ENCODE measurements around the gene MBTPS2. TPM values are rescaled to one million over a fixed set of nuclear protein-coding genes. Genes with fewer than 3 reads are reported as not detected.
A peak's percentile ranks its signal among the peaks of the same experiment; 100 is the strongest.
"Not testable (repeated sequence)": the region's sequence is repeated elsewhere in the genome, so short reads cannot be mapped to it uniquely, and the experiment has no call there.

Gene MBTPS2
- total RNA-seq = 2.7 TPM

DNA sequence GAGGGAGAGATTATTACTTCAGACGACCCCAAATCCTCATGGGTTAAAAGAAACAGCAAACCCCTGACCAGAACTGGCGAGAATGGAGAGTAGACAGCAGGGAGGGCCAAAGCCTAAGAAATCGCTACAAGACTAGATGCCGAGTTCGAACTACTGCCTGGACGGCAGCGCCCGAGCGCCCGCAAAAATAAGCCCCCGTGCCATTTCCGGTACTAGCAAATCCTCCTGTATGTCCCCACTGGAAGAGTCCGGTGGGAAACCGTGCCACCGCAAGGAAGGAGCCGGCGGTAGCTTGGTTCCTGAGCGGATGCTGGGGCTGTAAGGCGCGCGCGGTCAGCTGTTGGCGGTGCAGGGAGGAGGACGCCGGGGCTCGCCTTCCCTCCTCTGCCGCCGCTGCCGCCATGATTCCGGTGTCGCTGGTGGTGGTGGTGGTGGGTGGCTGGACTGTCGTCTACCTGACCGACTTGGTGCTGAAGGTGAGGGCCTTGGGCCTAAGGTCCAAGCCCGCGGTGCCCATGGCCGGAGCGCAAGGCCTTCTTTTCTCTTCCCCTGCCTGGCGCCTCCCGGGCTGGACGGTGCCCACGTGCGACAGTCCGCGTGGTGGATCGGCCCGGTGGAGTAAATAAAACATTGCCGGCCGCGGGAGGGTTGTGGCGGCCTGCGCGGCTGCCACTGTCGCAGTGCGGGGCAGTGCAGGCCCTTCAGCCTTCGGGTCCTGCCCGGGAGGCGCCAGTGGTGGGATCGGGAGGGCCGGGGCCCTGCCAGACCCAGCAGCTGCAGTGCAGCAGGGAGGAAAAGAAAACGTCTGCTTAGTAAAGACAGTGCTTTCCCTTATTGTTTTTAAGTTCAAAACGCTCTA, at the start of gene MBTPS2:
Gene MBTPS2 (plus strand): TSS at position 284 of the 859 bp plus-strand sequence. CDS start 118 bp downstream, at position 402.
- peak; percentile 55 to 90 (median 85) for DNase-seq (ENCODE audit: low read depth in 2 of 3, low spot score in 2 of 3)

DNA sequence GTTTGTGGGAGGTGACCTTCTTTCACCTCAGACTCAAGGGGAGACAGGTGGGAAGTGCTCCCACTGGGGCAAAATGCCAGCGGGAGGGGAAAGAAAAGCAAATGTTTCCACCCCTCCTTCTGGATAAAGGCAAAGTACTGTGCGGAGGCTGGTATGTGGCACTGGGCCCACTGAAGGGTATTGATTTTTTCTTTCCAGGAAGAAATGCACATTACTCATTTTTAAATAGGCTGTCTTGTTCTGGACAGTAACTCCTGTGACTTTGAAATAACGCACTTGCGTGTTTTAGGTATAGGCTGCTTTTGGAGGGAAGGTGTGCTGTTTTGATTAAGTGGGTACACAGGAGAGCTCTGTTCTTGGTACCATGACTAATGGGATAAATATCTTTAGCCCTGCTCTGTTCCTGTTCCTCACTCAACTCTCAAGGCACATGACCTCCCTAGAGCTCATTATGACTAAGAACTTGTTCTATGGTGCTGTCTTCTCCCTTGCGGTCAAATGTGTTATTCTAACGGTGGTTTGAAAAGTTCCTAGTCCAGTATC, 40.7 kb upstream of the MBTPS2 start:
- no peak for DNase-seq (ENCODE audit: low read depth in 2 of 3, low spot score in 2 of 3)

DNA sequence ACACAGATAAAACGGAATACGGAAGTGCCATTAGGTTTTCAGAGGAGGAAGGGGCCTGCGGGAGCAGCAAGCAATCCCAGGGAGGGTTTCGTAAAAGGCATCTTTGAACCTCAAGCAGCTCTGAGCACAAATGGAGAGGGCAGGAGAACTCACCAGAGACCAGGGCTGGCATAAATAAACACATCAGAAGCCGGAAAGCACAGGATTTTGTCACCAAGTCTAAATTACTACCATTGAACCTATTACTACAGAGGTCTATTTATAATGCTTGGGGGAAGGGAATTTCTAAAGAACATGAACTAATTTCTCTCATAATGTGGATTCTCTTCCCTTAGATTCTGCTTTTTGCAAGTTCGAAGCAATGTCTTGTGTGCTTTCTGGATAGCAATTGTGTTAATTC, 39.6 kb upstream of the MBTPS2 start:
- DNase-seq (ENCODE audit: low read depth in 2 of 3, low spot score in 2 of 3) = no peak

DNA sequence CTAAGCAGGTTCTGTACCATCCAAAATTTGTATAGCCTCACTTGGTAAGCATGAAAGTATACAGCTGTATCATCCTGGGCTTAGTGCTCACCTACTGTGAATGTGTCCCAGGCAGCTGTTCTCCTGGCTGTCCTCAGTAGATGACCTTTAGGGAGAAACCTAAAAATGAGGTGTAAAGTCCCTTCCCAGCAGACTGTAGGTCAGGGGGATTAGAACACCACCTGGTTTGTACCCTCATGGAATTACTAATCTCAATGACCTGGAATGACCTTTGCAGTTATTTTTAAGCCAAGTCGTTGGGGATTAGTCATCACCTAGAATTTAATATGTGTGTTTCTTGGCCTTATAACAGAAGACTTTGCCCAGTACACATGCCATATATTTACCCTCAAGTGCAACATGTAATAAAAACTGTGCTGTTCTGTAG, 39.1 kb upstream of the MBTPS2 start:
- no peak for DNase-seq (ENCODE audit: low read depth in 2 of 3, low spot score in 2 of 3)

DNA sequence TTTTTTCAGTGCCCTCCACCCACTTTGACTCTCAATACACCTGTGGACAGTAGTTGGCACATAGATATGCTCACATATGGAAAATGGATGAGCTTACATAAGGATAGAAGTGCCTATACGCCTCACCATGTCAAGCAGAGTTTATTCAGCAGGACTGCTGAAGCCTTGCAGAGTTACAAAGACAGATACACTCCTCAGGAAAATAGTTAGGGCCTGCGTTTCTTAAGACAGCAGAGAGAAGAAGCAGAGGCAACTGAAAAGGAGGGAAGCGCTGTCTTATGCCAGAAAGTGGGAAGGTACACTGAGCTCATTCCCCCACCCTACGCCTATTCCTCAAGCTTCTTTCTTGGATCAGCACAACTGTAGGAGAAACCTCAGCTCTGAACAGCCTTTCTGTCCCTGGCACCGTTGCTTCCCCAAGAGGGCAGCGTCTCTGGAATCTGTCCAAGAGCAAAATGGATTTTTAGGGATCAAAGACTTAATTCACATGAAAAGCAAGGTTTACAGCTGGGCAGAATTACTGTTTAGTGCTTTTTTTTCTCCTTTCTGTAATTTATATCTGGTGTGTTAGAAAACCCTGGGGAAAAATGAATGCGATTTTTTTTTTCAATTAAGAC, 37.3 kb upstream of the MBTPS2 start:
- DNase-seq (ENCODE audit: low read depth in 2 of 3, low spot score in 2 of 3) = no peak

DNA sequence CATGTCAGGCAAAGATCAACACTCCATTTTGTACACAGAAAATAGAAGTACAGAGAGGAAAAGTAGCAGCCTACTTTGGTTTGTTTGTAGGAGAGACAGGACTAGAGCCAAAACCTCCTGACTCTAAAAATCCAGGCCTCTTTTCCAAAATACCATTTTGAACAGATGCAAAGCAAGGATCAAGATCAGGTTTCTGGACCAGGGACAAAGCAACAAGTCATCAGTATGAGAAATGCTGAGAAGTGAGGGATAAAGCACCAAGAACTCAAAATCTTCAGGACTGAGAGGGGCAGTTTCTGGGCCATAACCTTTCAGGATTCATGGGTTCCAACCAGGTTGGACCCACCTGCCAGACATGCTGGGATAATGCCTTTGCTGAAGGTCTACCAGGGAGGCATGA, 36.6 kb upstream of the MBTPS2 start:
- no peak for DNase-seq (ENCODE audit: low read depth in 2 of 3, low spot score in 2 of 3)

DNA sequence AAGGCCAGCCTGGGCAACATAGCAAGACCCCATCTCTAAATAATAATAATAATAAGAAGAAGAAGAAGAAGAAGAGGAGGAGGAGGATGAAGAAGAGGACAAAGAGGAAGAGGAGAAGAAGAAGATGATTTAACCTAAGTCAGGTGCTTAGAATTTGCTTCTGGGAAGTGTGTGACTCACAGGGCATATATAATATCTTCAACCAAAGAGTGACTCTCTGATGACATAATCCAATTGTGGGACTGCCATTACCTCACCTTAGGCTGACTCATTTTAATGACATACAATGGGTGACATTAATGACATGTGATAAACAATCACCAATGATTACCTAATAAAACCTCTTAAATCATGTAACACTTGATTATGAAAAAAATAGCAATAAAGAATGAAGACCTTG, 32.7 kb upstream of the MBTPS2 start:
- DNase-seq (ENCODE audit: low read depth in 2 of 3, low spot score in 2 of 3) = no peak

DNA sequence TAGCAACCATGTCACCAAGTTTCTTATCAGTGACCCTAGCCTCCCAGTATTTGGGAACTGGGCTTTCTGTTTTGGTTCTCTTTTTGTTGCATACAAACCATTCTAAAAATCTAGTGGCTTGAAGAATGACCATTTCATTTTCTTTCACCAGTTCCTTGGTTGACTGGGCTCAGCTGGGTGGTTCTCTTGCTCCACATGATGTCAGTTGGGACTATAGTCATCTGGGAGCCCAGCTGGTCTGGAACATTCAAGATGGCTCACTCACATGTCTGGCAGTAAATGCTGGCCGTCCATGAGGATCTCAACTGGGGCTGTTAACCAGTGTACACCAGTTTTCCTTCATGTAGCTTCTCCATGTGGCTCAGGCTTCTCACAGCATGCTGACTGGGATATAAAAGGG, 27.6 kb upstream of the MBTPS2 start:
- no peak for DNase-seq (ENCODE audit: low read depth in 2 of 3, low spot score in 2 of 3)

DNA sequence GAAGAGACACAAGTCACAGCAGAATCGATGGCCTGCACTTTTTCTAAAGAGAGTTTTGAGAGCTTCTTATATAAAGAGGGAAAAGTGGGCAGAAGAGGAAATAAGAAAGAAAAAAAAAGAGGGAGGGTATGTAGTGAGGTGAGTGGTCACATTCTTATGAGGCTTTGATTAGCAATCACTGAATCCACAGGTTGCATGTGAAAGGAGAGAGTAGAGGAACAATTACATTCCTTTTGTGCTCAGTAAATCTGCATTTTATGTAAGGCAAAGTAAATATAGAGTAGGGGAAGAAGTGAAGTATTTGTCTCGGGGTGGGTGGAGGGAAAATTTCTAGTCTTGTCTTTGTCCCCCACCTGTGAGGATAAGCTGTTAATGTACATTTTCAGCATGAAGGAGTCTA, 26.8 kb upstream of the MBTPS2 start:
- no peak for DNase-seq (ENCODE audit: low read depth in 2 of 3, low spot score in 2 of 3)

DNA sequence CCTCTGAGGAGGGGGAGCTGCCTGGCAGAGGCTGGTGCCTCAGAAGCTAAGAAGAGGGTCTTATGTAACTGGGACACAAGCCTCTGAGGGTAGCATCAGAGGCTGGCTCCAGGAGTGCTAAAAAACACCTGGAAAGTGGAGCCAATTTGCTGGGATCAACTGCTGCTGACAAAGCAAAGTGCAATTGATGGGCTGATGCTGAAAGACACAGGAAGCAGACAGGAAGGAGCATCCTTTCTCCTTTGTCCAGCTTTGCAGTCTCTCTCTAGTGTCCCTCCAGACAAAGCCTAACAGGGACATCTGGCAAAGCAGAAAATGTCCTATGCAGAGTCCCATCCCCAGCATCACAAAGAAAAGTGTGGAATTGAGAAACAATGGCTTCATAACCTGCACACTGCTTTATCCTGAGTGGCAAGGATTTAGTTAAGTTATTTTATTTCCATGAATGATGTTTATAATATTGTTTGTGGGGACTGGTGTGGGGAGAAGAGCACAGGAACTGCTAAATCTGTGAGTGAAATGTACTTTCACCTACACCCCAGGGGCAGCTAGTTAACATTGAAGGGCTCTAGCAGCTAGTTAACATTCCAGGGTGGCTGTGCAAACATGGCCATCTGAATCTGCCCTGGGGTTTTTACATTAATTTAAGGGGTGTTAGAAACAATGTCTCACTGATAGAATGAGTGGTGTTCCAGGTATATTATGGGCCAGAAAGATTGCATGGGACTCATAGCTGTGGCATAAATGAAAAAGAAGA, 25.6 kb upstream of the MBTPS2 start:
- no peak for DNase-seq (ENCODE audit: low read depth in 2 of 3, low spot score in 2 of 3)

DNA sequence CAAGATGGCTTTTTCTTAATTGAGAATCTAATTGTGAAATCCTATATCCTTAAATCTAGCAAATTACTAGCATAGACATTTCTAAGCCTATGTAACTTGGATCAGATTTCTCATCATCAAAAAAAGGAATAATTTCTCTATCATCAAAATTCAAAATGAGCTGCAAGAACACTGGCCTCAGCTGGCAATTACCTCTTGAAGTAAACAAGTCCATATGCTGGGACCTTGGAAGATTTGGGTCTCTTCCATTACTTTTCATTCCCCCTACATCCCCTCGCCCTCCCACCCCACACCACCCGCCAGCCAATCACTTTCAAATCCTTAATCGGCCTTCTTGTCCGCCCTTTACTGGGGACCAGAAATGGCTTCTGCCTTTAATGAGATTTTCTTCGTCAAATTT, 23.3 kb upstream of the MBTPS2 start:
- no peak for DNase-seq (ENCODE audit: low read depth in 2 of 3, low spot score in 2 of 3)

DNA sequence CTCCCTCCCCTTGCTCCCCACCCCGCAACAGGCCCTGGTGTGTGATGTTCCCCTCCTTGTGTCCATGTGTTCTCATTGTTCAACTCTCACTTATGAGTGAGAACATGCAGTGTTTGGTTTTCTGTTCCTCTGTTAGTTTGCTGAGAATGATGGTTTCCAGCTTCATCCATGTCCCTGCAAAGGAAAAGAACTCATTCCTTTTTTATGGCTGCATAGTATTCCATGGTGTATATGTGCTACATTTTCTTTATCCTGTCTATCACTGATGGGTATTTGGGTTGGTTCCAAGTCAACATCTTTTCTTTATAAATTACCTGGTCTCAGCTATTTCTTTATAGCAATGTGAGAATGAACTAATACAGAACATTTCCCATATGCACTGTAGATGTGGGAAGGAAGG, 19.2 kb upstream of the MBTPS2 start:
- DNase-seq (ENCODE audit: low read depth in 2 of 3, low spot score in 2 of 3) = not testable (repeated sequence)

DNA sequence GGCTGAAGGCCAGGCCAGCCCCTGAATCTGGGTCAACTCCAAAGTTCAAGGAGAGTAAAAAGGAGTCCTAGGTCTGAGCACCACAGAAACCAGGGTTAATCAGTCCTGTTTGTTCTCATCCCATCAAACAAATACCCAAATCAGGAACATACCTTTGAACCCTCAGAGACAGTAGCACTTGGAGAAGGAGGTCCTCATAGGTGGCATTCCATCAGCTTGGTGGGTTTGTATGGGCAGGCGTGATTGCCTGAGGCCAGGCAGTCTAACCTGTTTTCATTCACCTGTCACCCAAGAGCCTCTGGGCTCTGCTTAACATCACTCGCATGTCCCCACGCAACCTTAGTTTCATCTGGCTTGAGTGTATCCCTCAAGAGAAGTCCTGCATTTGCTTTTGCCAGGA, 17.5 kb upstream of the MBTPS2 start:
- DNase-seq (ENCODE audit: low read depth in 2 of 3, low spot score in 2 of 3) = no peak

DNA sequence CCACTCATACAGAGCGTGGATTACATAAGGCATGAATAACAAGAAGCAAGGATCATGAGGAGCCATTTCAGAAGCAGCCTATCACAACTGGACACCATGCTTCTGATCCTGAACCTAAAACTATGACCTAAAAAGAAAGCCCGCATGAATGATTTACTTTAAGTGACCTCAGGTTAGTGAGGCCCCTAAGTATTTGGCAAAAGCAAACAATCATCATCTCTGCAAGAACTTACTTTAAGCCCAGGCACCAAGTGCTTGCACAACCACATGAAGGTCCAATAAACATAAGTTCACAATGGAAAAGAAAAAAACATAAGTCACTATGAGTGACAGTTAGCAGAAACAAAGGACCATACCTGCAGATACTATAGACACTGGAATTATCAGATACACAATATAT, 7.9 kb upstream of the MBTPS2 start:
- DNase-seq (ENCODE audit: low read depth in 2 of 3, low spot score in 2 of 3) = no peak

DNA sequence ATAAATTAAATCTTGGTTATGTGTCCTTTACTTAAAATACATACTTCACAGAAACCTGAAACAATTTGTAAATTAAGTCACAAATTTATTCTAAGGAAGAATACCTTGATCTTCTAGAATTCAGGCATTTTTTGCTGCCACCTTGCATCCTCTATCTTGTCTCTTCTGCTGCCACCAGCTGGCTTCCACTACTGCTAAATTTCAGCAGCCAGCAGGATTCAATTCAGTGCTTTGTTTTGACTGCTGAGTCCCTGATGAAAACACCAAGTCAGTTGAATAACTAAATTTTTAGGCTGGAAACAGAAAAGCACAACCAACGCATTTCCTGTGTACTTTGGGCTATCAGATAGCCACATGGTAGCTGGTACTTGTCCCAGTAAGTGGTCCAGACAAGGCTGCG, 2.4 kb upstream of the MBTPS2 start:
- no peak for DNase-seq (ENCODE audit: low read depth in 2 of 3, low spot score in 2 of 3)

DNA sequence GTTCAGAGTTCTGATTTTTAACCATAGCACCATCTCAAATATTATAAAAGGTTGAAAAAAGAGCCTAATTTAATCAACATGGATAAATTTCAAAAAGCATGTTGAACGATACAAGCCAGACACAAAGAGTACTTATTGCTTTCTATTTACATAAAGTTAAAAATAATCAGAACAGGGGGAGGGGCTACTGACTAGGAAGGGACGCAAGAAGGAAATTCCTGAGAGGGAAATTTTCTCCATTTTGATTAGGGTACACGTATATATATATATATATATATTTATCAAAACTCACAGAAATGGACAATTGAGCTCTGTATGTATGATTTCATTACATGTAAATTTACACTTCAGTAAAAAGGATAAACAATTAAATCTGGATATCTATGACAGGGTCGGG, 482 bp upstream of the MBTPS2 start:
- peak in 1 of 3 donors; percentile 7 for DNase-seq (ENCODE audit: low read depth in 2 of 3, low spot score in 2 of 3)

DNA sequence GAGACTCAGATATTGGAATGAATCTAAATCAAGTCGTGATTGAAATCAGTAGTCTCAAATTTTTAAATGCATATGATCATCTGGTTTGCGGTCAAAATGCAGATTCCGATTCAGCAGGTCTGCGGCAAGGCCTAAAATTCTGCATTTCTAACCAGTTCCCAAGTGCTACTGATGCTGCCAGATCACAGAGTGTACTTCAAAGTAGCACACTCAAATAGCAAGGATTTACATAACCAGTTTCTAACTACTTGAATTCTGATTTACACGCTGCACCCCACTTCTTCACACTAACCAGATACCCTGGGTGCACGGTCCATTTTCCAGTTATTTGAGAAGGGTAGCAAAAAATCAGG, 752 bp downstream of the MBTPS2 start:
- DNase-seq (ENCODE audit: low read depth in 2 of 3, low spot score in 2 of 3) = no peak

DNA sequence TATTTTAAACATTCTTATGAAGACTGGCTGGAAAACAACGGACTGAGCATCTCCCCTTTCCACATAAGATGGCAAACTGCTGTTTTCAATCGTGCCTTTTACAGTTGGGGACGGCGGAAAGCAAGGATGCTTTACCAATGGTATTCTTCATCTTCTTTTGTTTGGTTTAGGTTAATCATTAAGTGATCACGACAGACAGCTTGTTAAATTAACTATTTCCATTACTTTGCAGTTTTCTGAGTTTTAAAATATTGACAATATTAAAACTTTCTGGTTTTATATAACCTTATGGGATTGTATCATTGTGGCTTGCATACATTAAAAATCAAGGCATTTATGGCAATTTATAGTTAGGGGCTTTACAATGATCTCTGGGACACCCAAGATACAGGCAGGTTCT, 3.8 kb downstream of the MBTPS2 start:
- no peak for DNase-seq (ENCODE audit: low read depth in 2 of 3, low spot score in 2 of 3)

DNA sequence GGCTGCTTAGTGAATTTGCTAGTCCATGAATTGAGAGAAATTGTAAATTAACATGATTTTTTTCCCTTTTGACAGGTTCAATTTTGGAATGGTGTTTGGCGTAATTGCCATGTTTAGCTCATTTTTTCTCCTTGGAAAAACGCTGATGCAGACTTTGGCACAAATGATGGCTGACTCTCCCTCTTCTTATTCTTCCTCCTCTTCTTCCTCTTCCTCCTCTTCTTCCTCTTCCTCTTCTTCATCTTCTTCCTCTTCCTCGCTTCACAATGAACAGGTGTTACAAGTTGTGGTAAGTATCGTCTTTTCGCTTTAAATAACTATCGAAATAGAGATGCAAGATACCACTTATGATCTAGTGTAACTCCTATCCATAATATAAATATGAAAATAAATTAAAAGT, 5.7 kb downstream of the MBTPS2 start:
- DNase-seq (ENCODE audit: low read depth in 2 of 3, low spot score in 2 of 3) = no peak

DNA sequence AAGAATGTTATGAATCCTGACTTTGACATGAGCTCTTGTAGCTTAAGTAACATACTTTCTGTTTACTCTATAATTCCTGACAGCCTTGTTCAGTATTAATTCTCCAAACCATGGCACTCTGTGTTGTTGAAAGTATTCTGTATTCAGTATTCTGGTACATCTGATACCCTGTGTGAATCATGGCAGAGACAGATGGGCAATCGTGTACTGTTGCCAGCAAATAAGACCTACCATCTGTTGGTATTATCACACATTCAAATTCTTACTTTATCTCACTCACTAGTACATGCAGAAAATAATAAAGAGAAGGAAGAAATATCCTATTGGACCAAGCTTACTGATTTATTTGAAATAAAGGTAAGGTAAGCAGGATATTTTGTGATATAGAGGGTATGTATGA, 7.9 kb downstream of the MBTPS2 start:
- no peak for DNase-seq (ENCODE audit: low read depth in 2 of 3, low spot score in 2 of 3)

DNA sequence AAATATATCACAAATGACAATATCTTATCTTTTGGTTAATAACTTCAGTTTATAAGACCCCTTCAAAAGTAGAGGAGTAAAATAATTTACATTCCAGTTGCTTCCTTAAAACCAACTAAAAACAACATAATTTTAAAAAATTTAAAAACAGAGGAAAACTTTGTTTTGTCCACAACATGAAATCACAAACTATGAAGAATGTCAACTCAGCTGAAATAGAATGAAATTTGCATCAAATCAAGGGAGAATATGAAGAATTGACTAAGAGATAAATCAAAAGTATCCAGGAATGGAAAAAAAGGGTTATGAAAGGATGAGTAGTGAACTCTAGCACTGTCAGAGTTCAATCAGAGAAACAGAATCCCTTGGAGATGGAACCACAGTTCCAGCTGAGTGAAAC, 14.2 kb downstream of the MBTPS2 start:
- DNase-seq (ENCODE audit: low read depth in 2 of 3, low spot score in 2 of 3) = no peak
